Stimulated activated CD4-positive, alpha-beta T cell treated with anti-CD3 and anti-CD28 coated beads, Interleukin-1b, Interleukin-23, amount 100 ng/mL, for 48 hours (primary cell): Measurements from ENCODE around the gene FKBP15.
A peak's percentile ranks its signal among the peaks of the same experiment; 100 is the strongest.

Source experiments
- DNase-seq: peaks from one replicate; pipeline ENCODE4 v3.0.0-alpha.2; 2020

The FKBP15 gene

DNA sequence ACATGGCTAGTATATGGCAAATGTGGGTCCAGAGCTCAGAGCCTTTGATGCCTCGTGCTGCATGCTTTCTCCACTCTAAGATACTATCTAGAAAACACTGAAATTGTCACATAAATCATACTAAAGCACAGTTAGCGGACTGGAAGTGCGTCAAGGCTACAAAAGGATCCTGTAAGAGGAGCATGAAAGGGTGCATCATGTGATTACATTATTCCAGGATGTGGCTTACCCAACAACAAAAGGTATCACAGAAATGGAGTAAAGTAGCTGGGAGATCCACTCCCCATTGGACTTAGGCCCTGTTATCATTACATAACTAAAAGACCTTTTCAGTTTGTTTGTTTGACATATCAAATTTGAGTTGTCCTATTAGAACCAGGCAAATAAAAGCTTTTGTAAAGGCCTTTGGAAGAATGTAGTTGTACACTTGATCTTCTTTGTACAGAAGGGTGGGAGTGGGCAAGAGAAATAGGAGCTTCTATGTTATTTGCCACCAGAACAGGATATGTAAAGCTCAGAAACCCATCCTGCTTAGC is 7.1 kb upstream of the FKBP15 start:
- DNase-seq: no peak

DNA sequence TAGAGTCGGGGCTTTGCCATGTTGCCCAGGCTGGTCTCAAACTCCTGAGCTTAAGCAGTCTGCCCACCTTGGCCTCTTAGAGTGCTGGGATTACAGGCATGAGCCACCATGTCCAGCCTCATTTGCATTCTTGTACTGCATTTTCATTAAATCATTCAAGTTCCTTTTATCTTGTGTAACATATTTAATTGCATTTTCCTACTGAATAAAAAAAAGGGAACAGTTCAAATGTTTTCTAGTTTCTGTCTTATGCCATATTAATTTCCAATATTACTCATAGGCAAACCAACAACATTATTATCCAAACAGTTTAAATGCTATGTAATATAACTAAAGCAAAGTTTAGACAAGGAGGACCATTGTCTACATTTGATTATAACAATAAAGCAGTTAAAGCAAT is 6.4 kb upstream of the FKBP15 start:
- no peak for DNase-seq

DNA sequence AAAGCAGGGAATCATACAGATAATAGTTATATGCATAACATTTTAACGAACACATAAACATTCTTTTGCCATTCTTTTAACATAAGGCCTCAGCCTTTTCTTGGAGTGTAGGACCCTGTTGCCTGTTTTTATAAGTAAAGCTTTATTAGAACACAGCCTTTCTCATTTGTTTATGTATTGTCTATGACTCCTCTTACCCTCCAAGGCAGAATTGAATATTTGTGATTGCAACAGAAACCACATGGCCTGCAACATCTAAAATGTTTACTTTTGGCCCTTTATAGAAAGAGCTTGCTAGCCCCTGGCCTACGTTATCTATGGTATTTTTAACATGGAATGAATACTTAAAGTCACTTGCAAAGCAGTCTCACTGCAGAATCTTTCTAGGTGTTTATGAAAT is 2.9 kb upstream of the FKBP15 start:
- no peak for DNase-seq

DNA sequence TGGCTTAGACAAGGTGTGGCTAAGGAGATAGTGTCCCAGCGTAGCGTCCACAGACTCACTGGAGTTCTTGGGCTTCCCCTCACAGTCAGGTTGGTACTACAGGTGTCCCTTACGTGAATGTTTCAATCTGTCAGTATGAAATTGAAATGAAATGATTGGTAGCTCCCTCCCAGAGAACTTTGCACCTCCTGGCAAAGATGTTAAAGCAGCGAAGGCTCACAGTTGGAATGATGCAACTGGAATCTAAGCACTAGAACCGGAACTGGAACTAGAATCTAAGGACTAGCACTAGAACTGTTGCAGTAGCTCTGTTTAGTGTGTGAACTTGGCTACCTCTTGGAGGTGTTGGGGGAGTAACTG is 1.4 kb upstream of the FKBP15 start:
- DNase-seq: no peak

DNA sequence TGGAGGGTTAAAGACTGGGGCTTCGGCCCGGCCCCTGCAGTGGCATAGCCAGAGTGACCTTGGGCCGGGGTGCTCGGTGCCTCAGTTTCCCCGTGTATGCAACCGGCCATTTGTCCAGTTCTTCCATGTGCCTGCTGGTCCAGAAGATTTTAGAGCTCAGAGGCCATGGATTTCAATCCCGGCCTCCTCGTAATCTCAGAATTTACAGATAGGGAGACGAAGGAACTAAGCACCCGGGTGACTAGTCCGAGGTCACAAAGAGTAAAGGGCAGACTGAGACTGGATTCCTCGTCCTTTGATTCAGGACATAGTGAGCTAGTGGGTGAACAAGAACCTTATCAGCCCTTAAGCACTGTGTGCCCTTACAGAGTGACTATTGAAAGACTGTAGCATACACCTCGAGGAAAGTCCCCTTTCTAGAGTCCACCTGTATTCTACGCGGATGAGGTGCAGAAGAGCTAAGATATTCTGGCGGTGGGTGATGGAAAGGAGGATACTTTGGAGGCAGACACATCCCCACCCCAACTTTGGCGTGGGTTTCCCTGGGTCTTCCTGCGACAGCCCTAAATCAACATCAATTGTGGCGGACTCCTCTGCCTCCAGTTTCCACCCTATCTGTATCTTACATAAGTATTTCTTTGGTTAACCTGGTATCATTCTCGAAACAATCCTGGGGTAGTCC is 864 bp upstream of the FKBP15 start:
- DNase-seq: no peak

GRCh38 chr9:113220467-113221002 is 542 bp downstream of the FKBP15 start:
- peak; percentile 3 for DNase-seq

- peak; percentile 37 for DNase-seq
Observed at GRCh38 chr9:113219969-113220368, 1.1 kb downstream of the FKBP15 start.

DNA sequence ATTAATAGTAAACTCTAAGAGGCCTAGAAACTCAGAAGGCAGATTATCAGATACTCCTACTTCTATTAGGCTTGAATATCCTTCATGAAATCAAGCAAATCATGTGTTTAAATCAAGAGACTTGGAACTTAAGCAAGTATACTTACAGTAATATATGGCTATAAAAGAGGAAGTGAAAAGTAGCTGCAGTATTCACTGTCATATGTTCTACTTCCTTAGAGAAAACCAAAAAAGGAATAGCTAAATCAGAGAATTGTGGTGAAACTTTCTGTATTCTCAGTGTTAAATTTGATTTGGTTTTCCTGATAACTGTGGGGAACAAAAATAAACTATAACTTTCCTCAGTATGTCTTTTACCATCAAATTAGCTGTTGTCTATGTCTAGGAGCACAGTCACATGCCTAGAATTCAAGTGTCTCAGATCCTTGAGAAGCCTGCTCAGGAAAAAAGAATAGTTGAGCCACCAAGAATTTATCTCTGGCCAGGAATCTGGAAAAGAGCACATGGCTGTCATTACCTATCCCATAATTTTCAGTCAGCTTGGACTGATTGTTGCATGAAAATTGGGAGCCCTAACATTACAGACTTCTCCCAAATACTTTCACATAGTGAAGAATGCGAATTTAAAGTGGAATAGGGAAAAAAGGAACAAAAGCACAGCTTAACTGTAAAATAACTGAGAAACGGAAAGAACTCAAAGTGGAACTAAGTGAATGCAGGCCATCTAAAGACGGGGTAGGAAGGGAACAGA is 1.7 kb downstream of the FKBP15 start:
- no peak for DNase-seq

DNA sequence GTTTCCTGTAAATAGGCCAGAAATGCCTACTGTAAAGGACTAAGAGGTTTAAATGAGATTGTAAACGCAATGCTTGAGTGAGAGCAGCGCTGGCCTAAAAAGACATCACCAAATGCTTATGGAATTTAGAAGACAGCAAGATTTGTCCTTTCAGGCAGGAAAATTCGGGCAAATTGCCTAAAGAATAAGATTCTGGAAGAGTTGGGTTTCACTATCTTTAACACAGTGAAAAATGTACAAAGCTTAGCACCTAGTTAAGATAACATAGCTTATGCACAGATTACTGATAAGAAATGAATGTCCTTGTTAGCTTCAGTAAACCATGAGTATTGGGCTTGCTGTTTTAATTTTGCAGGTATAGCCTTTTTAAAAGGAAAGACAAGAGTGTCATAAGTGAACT is 4.7 kb downstream of the FKBP15 start:
- no peak for DNase-seq

DNA sequence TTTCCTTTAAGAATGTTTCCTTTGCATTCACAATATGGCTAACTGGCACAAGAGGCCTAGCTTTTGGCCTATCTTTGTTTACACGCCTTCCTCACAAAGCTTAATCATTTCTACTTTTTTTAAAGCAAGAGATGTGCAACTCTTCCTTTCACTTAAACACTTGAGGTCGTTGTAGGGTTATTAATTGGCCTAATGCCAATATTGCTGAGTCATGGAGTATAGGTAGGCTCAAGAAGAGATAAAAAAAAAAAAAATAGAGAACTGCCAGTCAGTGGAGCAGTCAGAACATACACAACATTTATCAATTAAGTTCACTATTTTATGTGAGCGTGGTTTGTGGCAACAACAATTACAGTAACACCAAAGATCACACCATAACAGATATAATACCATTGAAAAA is 5.9 kb downstream of the FKBP15 start:
- DNase-seq: no peak

- DNase-seq: no peak
Observed at GRCh38 chr9:113210815-113211214, 10.3 kb downstream of the FKBP15 start.

GRCh38 chr9:113205861-113206260 is 15.2 kb downstream of the FKBP15 start:
- no peak for DNase-seq

- DNase-seq: no peak
Observed at GRCh38 chr9:113205432-113205831, 15.6 kb downstream of the FKBP15 start.

GRCh38 chr9:113199683-113200329 is 21.3 kb downstream of the FKBP15 start:
- DNase-seq: no peak

- no peak for DNase-seq
Observed at GRCh38 chr9:113192455-113192854, 28.6 kb downstream of the FKBP15 start.

- no peak for DNase-seq
Observed at GRCh38 chr9:113187929-113188595, 33.0 kb downstream of the FKBP15 start.

DNA sequence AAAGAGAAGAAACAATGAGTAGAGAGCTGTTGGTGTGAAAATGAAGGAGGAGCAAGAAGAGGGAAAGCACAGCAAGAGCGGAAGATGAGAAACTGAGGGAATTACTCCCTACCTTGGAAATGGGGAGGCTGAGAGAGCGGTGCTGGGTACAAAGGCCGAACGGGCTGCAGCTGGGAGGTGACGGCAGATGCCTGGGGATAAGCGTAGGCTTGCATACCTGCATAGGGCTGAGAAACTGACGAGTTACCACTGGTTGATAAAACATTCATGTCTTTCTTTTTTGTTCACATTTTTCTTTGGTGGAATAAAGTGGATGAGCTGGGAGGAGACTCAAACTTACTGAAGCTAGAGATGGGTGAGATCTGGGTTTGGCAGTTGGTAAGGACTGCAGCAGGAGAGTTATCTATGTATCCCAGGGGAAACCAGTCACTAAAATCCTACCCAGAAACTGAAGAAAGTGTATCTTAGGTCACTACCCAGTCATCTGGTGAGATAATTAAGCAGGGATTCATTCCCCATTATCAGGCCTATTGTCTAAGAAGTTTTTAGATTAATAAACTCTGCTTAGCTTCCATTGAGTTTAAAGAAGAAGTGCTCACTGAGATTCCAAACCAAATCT is 34.8 kb downstream of the FKBP15 start:
- DNase-seq: no peak

DNA sequence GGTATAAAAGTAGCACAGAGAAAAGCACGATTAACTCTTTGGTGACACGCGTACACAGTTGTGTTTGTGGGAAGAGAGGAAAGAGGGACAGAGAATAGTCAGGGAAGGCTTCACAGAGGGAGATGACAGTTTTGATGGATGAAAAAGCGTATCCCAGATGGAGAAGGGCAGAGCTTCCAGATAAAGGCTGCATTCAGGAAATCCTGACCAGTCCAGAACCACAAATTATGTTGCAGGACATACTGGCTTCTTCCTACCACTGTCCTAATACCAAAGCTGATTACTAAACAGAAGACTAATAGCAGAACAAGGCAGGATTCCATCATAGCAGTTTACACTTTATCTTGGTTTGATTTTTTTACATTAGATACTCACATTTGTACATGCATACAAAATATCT is 35.8 kb downstream of the FKBP15 start:
- DNase-seq: no peak

GRCh38 chr9:113184539-113184938 is 36.5 kb downstream of the FKBP15 start:
- DNase-seq: no peak

- DNase-seq: no peak
Observed at GRCh38 chr9:113183956-113184488, 37.1 kb downstream of the FKBP15 start.

GRCh38 chr9:113181165-113181564 is 39.9 kb downstream of the FKBP15 start:
- no peak for DNase-seq

- no peak for DNase-seq
Observed at GRCh38 chr9:113179839-113180238, 41.2 kb downstream of the FKBP15 start.
